OCI-LY7 (cell line): ENCODE measurements around the gene MCM3.

Experiments
- EZH2phosphoT487 ChIP-seq: fragments of 200-600 bp; sonication (generic); IDR thresholded peaks from 2 replicates; pipeline ENCODE4 v1.6.1; 2018; ENCODE audit warnings: low read depth, borderline replicate concordance, mild to moderate bottlenecking, mixed run types, antibody characterized with exemption, low read length, moderate library complexity, mixed read lengths
- TF ChIP-seq, protein P1 (sequence below): fragments of 200-600 bp; sonication (generic); conservative IDR thresholded peaks from 2 replicates; pipeline ENCODE4 v1.5.1; 2014; ENCODE audit warnings: mild to moderate bottlenecking, antibody characterized with exemption, low read length, moderate library complexity, mixed read lengths

DNA sequence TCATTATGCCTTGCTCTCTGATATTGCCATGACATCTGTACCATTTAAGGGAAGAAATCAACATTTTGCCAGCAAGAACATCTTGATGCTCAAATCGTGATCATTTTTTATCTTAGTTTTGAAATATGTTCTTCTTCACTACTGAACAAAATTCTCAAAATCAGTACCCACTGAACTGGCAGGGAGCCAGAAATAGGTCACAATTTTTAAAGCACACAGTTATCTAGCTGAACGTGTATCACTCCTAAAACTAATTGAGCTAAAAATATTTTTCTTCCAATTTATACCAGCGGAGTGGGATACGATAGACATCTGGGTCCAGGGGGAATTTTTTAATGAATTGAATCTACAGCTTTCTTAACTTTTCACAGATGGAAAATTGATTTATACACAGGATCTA is 51.5 kb downstream of the MCM3 start:
- TF ChIP-seq, protein P1, sequence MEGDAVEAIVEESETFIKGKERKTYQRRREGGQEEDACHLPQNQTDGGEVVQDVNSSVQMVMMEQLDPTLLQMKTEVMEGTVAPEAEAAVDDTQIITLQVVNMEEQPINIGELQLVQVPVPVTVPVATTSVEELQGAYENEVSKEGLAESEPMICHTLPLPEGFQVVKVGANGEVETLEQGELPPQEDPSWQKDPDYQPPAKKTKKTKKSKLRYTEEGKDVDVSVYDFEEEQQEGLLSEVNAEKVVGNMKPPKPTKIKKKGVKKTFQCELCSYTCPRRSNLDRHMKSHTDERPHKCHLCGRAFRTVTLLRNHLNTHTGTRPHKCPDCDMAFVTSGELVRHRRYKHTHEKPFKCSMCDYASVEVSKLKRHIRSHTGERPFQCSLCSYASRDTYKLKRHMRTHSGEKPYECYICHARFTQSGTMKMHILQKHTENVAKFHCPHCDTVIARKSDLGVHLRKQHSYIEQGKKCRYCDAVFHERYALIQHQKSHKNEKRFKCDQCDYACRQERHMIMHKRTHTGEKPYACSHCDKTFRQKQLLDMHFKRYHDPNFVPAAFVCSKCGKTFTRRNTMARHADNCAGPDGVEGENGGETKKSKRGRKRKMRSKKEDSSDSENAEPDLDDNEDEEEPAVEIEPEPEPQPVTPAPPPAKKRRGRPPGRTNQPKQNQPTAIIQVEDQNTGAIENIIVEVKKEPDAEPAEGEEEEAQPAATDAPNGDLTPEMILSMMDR: no peak
- TF ChIP-seq EZH2phosphoT487: no peak
